ENCODE measurements around the gene CCDC146.

The CCDC146 gene

GRCh38 chr7:77284616-77285015 is 162.2 kb downstream of the CCDC146 start:
- no peaks in the 10 kb centered on the region for H3F3A ChIP-seq (ENCODE audit: insufficient read depth)
- H3K9ac ChIP-seq (ENCODE audit: low read length), result no peak overlapping the region
- H3K27ac ChIP-seq (ENCODE audit: low read depth, low read length), result no peak overlapping the region
- no peaks in the 10 kb centered on the region for H3K79me2 ChIP-seq (ENCODE audit: insufficient read depth, low read length)
- H3K4me3 ChIP-seq (ENCODE audit: insufficient read depth, low read length, poor library complexity, severe bottlenecking), result no peak overlapping the region
- H3K9me2 ChIP-seq (replicated peaks; ENCODE audit: insufficient read depth, low read length), result no peaks in the 10 kb centered on the region
- H3K27me3 ChIP-seq (ENCODE audit: low read length), result no peaks in the 10 kb centered on the region
- TF ChIP-seq EZH2phosphoT487 (conservative IDR thresholded peaks at IDR 0.05; ENCODE audit: low read length), result no peak
- TF ChIP-seq, protein P1, sequence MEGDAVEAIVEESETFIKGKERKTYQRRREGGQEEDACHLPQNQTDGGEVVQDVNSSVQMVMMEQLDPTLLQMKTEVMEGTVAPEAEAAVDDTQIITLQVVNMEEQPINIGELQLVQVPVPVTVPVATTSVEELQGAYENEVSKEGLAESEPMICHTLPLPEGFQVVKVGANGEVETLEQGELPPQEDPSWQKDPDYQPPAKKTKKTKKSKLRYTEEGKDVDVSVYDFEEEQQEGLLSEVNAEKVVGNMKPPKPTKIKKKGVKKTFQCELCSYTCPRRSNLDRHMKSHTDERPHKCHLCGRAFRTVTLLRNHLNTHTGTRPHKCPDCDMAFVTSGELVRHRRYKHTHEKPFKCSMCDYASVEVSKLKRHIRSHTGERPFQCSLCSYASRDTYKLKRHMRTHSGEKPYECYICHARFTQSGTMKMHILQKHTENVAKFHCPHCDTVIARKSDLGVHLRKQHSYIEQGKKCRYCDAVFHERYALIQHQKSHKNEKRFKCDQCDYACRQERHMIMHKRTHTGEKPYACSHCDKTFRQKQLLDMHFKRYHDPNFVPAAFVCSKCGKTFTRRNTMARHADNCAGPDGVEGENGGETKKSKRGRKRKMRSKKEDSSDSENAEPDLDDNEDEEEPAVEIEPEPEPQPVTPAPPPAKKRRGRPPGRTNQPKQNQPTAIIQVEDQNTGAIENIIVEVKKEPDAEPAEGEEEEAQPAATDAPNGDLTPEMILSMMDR (IDR thresholded peaks at IDR 0.05; ENCODE audit: insufficient read depth, low read length, poor library complexity, severe bottlenecking), result no peak
- H3K9me3 ChIP-seq (ENCODE audit: insufficient read depth, low read length), result no peaks in the 10 kb centered on the region
- H2AFZ ChIP-seq (ENCODE audit: low read depth, low read length, severe bottlenecking), result no peak overlapping the region
- no peak overlapping the region for H3K4me2 ChIP-seq (ENCODE audit: low read depth, low read length, poor library complexity, severe bottlenecking)
- H4K20me1 ChIP-seq (ENCODE audit: low read depth, low read length), result no peaks in the 10 kb centered on the region
- no peaks in the 10 kb centered on the region for H3K36me3 ChIP-seq (ENCODE audit: low read length)

- no peak overlapping the region for H3K4me2 ChIP-seq (ENCODE audit: low read depth, low read length, poor library complexity, severe bottlenecking)
- H3K4me3 ChIP-seq (ENCODE audit: insufficient read depth, low read length, poor library complexity, severe bottlenecking), result no peak overlapping the region
- no peak overlapping the region for H3K27ac ChIP-seq (ENCODE audit: low read depth, low read length)
- no peak overlapping the region for H2AFZ ChIP-seq (ENCODE audit: low read depth, low read length, severe bottlenecking)
- H3K36me3 ChIP-seq (ENCODE audit: low read length), result no peaks in the 10 kb centered on the region
- TF ChIP-seq, protein P1 (IDR thresholded peaks at IDR 0.05; ENCODE audit: insufficient read depth, low read length, poor library complexity, severe bottlenecking), result no peak
- TF ChIP-seq EZH2phosphoT487 (conservative IDR thresholded peaks at IDR 0.05; ENCODE audit: low read length), result no peak
- no peaks in the 10 kb centered on the region for H3K79me2 ChIP-seq (ENCODE audit: insufficient read depth, low read length)
- H3K27me3 ChIP-seq (ENCODE audit: low read length), result no peaks in the 10 kb centered on the region
- no peaks in the 10 kb centered on the region for H3K9me2 ChIP-seq (replicated peaks; ENCODE audit: insufficient read depth, low read length)
- no peak overlapping the region for H3K9ac ChIP-seq (ENCODE audit: low read length)
- no peaks in the 10 kb centered on the region for H4K20me1 ChIP-seq (ENCODE audit: low read depth, low read length)
- no peaks in the 10 kb centered on the region for H3F3A ChIP-seq (ENCODE audit: insufficient read depth)
- no peaks in the 10 kb centered on the region for H3K9me3 ChIP-seq (ENCODE audit: insufficient read depth, low read length)
Measured at GRCh38 chr7:77288676-77289320, 166.4 kb downstream of the CCDC146 start.

DNA sequence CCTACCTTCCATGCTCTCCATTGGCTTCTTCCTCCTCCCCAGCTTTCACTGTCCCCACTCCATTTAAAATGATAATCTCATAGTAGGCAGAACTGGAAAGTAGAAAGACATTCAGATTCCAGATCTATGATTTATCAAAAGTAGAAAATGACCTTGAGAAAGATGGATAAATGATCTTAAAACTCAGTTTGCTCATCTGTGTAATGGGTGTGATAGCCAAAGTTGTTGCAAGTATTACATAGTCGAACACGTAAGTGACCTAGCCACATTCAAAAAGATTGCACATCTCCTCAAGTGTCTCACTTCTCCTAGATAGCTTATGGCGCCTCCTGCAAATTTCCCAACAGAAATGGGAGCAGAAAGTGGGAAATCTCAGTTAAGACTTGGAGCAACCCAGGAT is 167.0 kb downstream of the CCDC146 start:
- Histone ChIP-seq H2AFZ (ENCODE audit: low read depth, low read length, severe bottlenecking) (no peak overlapping the region), H3F3A (ENCODE audit: insufficient read depth) (no peaks in the 10 kb centered on the region), H3K27ac (ENCODE audit: low read depth, low read length) (no peak overlapping the region), H3K9ac (ENCODE audit: low read length) (no peak overlapping the region), H3K36me3 (ENCODE audit: low read length) (no peaks in the 10 kb centered on the region), H3K9me2 (replicated peaks; ENCODE audit: insufficient read depth, low read length) (no peaks in the 10 kb centered on the region), H3K4me3 (ENCODE audit: insufficient read depth, low read length, poor library complexity, severe bottlenecking) (no peak overlapping the region), H4K20me1 (ENCODE audit: low read depth, low read length) (no peaks in the 10 kb centered on the region), H3K79me2 (ENCODE audit: insufficient read depth, low read length) (no peaks in the 10 kb centered on the region), H3K4me2 (ENCODE audit: low read depth, low read length, poor library complexity, severe bottlenecking) (no peak overlapping the region), H3K27me3 (ENCODE audit: low read length) (no peaks in the 10 kb centered on the region), H3K9me3 (ENCODE audit: insufficient read depth, low read length) (no peaks in the 10 kb centered on the region)
- TF ChIP-seq, protein P1 (IDR thresholded peaks at IDR 0.05; ENCODE audit: insufficient read depth, low read length, poor library complexity, severe bottlenecking), result no peak
- no peak for TF ChIP-seq EZH2phosphoT487 (conservative IDR thresholded peaks at IDR 0.05; ENCODE audit: low read length)
